Prostate gland (tissue), 1 donor: ENCODE measurements around the gene SLC7A4.
"Not testable (repeated sequence)": the region's sequence is repeated elsewhere in the genome, so short reads cannot be mapped to it uniquely, and the experiment has no call there.

Experiments
- POLR2A ChIP-seq: fragments of 450-650 bp; IDR thresholded peaks from one replicate; pipeline ENCODE4 v1.6.1; 2016; ENCODE audit warnings: antibody characterized with exemption, mild to moderate bottlenecking
- POLR2AphosphoS5 ChIP-seq: sonication (generic); formaldehyde crosslinking; IDR thresholded peaks from one replicate; pipeline ENCODE4 v1.6.1; 2017; ENCODE audit warnings: antibody characterized with exemption

GRCh38 chr22:21064425-21064824, 32.1 kb upstream of the SLC7A4 start:
- TF ChIP-seq POLR2AphosphoS5, POLR2A: not testable (repeated sequence)
